GM18517 (cell line): Measurements from ENCODE around the gene NCEH1.
"Not testable (repeated sequence)": the region's sequence is repeated elsewhere in the genome, so short reads cannot be mapped to it uniquely, and the experiment has no call there.

Experiments
- ATAC-seq: cut with Tn5 transposase; IDR thresholded peaks from one replicate; pipeline ENCODE4 v1.9.1; 2021; ENCODE audit warnings: mild to moderate bottlenecking, moderate library complexity; ENCODE audit not compliant: unreplicated experiment

NCEH1 gene

GRCh38 chr3:172707967-172708366 lies 2.9 kb downstream of the NCEH1 start:
- ATAC-seq: no peak

GRCh38 chr3:172707030-172707429 lies 3.8 kb downstream of the NCEH1 start:
- ATAC-seq: no peak

- ATAC-seq: no peak
Observed at GRCh38 chr3:172705170-172705569, 5.7 kb downstream of the NCEH1 start.

- no peak for ATAC-seq
Observed at GRCh38 chr3:172704001-172704400, 6.9 kb downstream of the NCEH1 start.

GRCh38 chr3:172702731-172703130 lies 8.1 kb downstream of the NCEH1 start:
- not testable (repeated sequence) for ATAC-seq

GRCh38 chr3:172702256-172702655 lies 8.6 kb downstream of the NCEH1 start:
- no peak for ATAC-seq

- ATAC-seq: no peak
Observed at GRCh38 chr3:172701751-172702150, 9.1 kb downstream of the NCEH1 start.

- no peak for ATAC-seq
Observed at GRCh38 chr3:172700936-172701455, 9.9 kb downstream of the NCEH1 start.

- no peak for ATAC-seq
Observed at GRCh38 chr3:172700256-172700655, 10.6 kb downstream of the NCEH1 start.

GRCh38 chr3:172699031-172699430 lies 11.8 kb downstream of the NCEH1 start:
- no peak for ATAC-seq

- no peak for ATAC-seq
Observed at GRCh38 chr3:172698631-172699030, 12.2 kb downstream of the NCEH1 start.

GRCh38 chr3:172697558-172697957 lies 13.3 kb downstream of the NCEH1 start:
- no peak for ATAC-seq

GRCh38 chr3:172696357-172696756 lies 14.5 kb downstream of the NCEH1 start:
- no peak for ATAC-seq

GRCh38 chr3:172694573-172695246 lies 16.2 kb downstream of the NCEH1 start:
- no peak for ATAC-seq

- ATAC-seq: peak; percentile 70
Observed at GRCh38 chr3:172692751-172693338, 18.0 kb downstream of the NCEH1 start.

- no peak for ATAC-seq
Observed at GRCh38 chr3:172690936-172691335, 19.9 kb downstream of the NCEH1 start.

GRCh38 chr3:172688588-172688987 lies 22.3 kb downstream of the NCEH1 start:
- ATAC-seq: no peak

- no peak for ATAC-seq
Observed at GRCh38 chr3:172687501-172687900, 23.4 kb downstream of the NCEH1 start.

- no peak for ATAC-seq
Observed at GRCh38 chr3:172685331-172686214, 25.3 kb downstream of the NCEH1 start.

- ATAC-seq: no peak
Observed at GRCh38 chr3:172680684-172681083, 30.2 kb downstream of the NCEH1 start.

GRCh38 chr3:172679599-172679998 lies 31.3 kb downstream of the NCEH1 start:
- no peak for ATAC-seq

- ATAC-seq: no peak
Observed at GRCh38 chr3:172678068-172678467, 32.8 kb downstream of the NCEH1 start.
